Tibial nerve (tissue), 4 donors: ENCODE measurements around the gene PZP. TPM values are rescaled to one million over a fixed set of nuclear protein-coding genes. Genes with fewer than 3 reads are reported as not detected.
"Not testable (repeated sequence)": the region's sequence is repeated elsewhere in the genome, so short reads cannot be mapped to it uniquely, and the experiment has no call there.

Experiments used
- DNase-seq, 2 donors: peaks; one replicate each; pipeline ENCODE4 v3.0.0-alpha.2; 2019; ENCODE audit warnings: low spot score in 2 of 2
- H3K27ac ChIP-seq, 4 donors: fragments of 200-600 bp; sonication (generic) in 3 of 4; one replicate each; pipeline ENCODE4 v1.5.1; 2017 to 2019; ENCODE audit warnings: mild to moderate bottlenecking in 1 of 4
- H3K27me3 ChIP-seq, 2 donors: fragments of 200-600 bp; sonication (generic) in 1 of 2; one replicate each; pipeline versions ENCODE4 v1.5.1 to v1.6.0; 2017 to 2019
- H3K36me3 ChIP-seq, 3 donors: fragments of 200-600 bp; sonication (generic); one replicate each; pipeline ENCODE4 v1.5.1; 2018 to 2019
- H3K4me1 ChIP-seq, 4 donors: fragments of 200-600 bp; sonication (generic) in 3 of 4; one replicate each; pipeline ENCODE4 v1.5.1; 2017 to 2019
- H3K4me3 ChIP-seq, 4 donors: fragments of 200-600 bp; sonication (generic) in 3 of 4; one replicate each; pipeline ENCODE4 v1.5.1; 2017 to 2019; ENCODE audit warnings: mild to moderate bottlenecking in 1 of 4, moderate library complexity in 1 of 4
- H3K9me3 ChIP-seq, 4 donors: fragments of 200-600 bp; sonication (generic) in 3 of 4; one replicate each; pipeline ENCODE4 v1.5.1; 2017 to 2019
- EP300 ChIP-seq, 2 donors: sonication (generic); formaldehyde crosslinking; IDR thresholded peaks; one replicate each; pipeline ENCODE4 v1.6.1; 2017; ENCODE audit warnings: antibody characterized with exemption in 2 of 2, mild to moderate bottlenecking in 1 of 2
- POLR2A ChIP-seq, 2 donors: fragments of 450-650 bp; IDR thresholded peaks; one replicate each; pipeline ENCODE4 v1.6.1; 2017; ENCODE audit warnings: antibody characterized with exemption in 2 of 2, mild to moderate bottlenecking in 2 of 2, moderate library complexity in 2 of 2
- WGBS, 2 donors: methylation state at CpG; one replicate each; pipeline ENCODE4 v1.1.5; 2018; 5-methylcytosine and 5-hydroxymethylcytosine counted together
- total RNA-seq, 4 donors: library from RNA; depleted of rRNA; stranded (reverse); fragments of >200 nt; gene quantifications; one replicate each; pipeline ENCODE4 v1.1.0, GENCODE V29; 2016
- TF ChIP-seq, protein P1 (sequence below), 5 experiments: fragments of 200-600 bp in 3 of 5; fragments of 450-650 bp in 2 of 5; sonication (generic) in 3 of 5; IDR thresholded peaks; one replicate each; pipeline ENCODE4 v1.5.1; 2016 to 2019; ENCODE audit warnings: antibody characterized with exemption in 5 of 5, mild to moderate bottlenecking in 3 of 5, moderate library complexity in 2 of 5

Gene PZP
- total RNA-seq: under 1 TPM in 3 of 4 donors, not detected in 1; 0.22 to 0.59 (median 0.30) TPM

DNA sequence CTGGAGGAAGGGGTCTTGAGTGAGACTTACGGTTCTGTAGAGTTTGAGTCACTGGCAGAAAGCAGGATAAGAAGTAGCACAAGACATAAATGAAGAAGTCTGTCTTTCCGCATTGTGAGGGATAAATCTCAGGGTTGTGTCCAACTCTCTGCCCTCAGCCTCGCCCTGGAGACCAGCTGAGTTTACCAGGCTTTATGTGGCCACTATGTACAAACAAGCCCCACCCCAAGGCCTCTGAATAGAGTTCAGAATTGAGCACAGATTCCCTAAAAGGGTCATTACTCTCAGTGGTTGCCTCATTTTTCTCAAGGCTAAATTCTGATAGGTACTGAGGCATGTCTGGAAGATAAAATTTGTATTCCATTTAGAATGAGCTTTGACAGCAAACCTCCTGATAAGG is at the start of gene PZP:
Gene PZP, minus strand, starts transcription at position 167 of the 400 bp plus-strand sequence. Its CDS starts 54 bp downstream, at position 113.
- Histone ChIP-seq H3K36me3 (no peaks in the 10 kb centered on the region), H3K9me3 (no peaks in the 10 kb centered on the region)
- DNase-seq: no peak

DNA sequence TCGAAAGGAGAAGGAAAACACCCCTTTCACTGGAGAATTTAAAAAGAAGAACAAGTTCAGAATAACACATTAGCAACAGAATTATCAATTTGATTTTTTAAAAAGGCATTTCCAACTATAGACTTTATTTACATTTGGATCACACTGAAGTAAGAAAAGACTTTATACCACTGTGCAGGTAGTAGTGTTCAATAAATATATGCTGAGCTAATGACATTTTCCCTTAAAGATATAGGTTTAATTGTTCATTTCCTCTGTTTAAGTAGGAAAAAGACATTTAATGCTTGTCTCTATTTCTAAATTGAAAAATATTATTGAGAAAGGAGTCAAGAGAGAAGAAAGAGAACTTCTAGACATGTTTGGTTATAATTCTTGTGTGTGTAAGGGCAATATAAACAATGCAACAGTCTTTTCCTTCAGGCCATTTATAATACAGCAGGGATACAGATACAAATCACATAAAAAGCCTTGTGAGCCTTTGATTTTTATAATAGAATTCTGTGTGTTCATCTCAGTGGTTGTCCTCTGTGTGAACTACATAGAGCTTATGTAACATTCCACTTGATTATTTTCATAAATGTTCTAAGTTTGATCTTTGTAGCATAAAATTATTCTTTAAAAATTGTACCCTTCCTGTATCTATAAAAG is 48.7 kb upstream of the PZP start:
- no peaks in the 10 kb centered on the region for H3K36me3 ChIP-seq
- H3K4me1 ChIP-seq: peaks cover 0 to 14% (median 0%) of the 10 kb centered on the region in 4 donors
- WGBS, 2 donors: 42 to 45% methylated on average over 1 of the region's 1 CpG
- H3K4me3 ChIP-seq: no peak overlapping the region
- no peak for TF ChIP-seq POLR2A (IDR thresholded peaks at IDR 0.05)
- no peak overlapping the region for H3K27ac ChIP-seq
- no peaks in the 10 kb centered on the region for H3K27me3 ChIP-seq
- no peaks in the 10 kb centered on the region for H3K9me3 ChIP-seq
- DNase-seq: no peak

More for the DNA sequence above, at the start of gene PZP:
- no peaks in the 10 kb centered on the region for H3K4me1 ChIP-seq
- WGBS, 2 donors: 90 to 99% methylated on average over 3 of the region's 3 CpGs
- no peak within 1 kb of the TSS for H3K4me3 ChIP-seq
- H3K27ac ChIP-seq: no peak within 1 kb of the TSS
- H3K27me3 ChIP-seq: no peaks in the 10 kb centered on the region
- TF ChIP-seq, protein P1, sequence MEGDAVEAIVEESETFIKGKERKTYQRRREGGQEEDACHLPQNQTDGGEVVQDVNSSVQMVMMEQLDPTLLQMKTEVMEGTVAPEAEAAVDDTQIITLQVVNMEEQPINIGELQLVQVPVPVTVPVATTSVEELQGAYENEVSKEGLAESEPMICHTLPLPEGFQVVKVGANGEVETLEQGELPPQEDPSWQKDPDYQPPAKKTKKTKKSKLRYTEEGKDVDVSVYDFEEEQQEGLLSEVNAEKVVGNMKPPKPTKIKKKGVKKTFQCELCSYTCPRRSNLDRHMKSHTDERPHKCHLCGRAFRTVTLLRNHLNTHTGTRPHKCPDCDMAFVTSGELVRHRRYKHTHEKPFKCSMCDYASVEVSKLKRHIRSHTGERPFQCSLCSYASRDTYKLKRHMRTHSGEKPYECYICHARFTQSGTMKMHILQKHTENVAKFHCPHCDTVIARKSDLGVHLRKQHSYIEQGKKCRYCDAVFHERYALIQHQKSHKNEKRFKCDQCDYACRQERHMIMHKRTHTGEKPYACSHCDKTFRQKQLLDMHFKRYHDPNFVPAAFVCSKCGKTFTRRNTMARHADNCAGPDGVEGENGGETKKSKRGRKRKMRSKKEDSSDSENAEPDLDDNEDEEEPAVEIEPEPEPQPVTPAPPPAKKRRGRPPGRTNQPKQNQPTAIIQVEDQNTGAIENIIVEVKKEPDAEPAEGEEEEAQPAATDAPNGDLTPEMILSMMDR (IDR thresholded peaks at IDR 0.05): no peak
- TF ChIP-seq POLR2A (IDR thresholded peaks at IDR 0.05) (no peak), EP300 (IDR thresholded peaks at IDR 0.05) (no peak)

DNA sequence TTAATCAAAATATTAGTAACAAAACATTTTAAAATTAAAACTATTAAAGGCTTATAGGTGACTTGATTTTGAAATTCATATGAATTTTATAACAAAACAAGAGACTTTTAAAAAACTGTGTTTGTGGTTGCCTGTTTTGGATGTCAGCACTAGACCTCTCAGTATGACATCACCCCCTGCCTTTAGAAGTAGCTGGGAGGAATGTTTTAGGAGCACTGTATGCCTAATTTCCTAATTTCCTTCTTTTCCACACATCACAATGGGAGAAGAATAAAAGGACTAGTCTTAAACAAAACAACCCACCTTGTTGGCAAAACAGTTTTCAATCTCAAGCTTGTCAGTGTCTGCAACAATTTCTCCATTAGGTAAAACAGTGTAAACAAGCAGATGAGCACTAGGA is 48.1 kb upstream of the PZP start:
- Histone ChIP-seq H3K9me3 (no peaks in the 10 kb centered on the region), H3K4me3 (no peak overlapping the region), H3K4me1 (peaks cover 0 to 14% (median 0%) of the 10 kb centered on the region in 4 donors), H3K36me3 (no peaks in the 10 kb centered on the region), H3K27ac (no peak overlapping the region), H3K27me3 (no peaks in the 10 kb centered on the region)
- TF ChIP-seq EP300 (IDR thresholded peaks at IDR 0.05) (no peak), POLR2A (IDR thresholded peaks at IDR 0.05) (no peak)
- TF ChIP-seq, protein P1 (IDR thresholded peaks at IDR 0.05): no peak
- DNase-seq: no peak

DNA sequence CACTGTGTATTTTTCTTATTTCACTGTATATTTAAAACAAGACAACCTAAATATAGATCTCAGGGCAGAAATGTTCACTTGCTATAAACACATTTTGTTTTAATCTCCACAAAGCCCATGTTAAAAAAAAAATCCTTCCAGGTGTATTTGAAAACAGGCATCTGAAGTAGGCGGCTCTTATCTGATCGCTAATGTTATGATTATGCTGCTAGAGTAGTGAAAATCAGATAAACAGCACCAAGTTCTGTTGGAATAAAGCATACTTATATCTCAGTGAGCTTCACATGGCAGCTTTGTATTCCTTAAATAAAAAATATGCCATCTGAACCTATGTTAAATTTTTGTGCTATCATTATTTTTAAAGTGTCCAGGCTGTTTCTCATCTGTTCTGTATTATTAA is 47.6 kb upstream of the PZP start:
- peaks cover 0 to 14% (median 0%) of the 10 kb centered on the region in 4 donors for H3K4me1 ChIP-seq
- WGBS, 2 donors: 92 to 96% methylated on average over 2 of the region's 2 CpGs
- H3K27ac ChIP-seq: no peak overlapping the region
- H3K4me3 ChIP-seq: no peak overlapping the region
- no peak for TF ChIP-seq POLR2A (IDR thresholded peaks at IDR 0.05)
- TF ChIP-seq, protein P1 (IDR thresholded peaks at IDR 0.05): no peak
- no peak for TF ChIP-seq EP300 (IDR thresholded peaks at IDR 0.05)
- H3K9me3 ChIP-seq: no peaks in the 10 kb centered on the region
- no peaks in the 10 kb centered on the region for H3K36me3 ChIP-seq
- DNase-seq: no peak
- no peaks in the 10 kb centered on the region for H3K27me3 ChIP-seq

DNA sequence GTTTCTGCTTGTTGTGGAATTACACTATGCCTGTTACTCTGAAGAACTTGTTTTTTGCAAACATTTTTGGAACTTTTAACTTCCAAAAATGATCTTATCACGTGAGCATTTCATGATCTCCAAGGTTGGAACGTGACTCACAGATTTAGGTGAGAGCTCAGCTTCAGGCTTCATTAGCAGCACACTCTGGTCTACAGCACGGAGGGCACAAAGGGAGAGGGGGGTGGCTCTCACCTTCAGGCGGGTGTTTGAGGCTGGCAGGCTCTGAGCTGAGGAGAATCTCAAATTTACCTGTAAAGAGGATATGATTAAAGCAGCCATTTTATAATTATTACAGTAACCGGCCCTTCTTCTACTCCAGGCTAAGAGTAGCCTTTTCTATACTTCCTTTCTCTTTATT is 45.3 kb upstream of the PZP start:
- WGBS, 2 donors: 45 to 48% methylated on average over 5 of the region's 5 CpGs
- Histone ChIP-seq H3K4me3 (no peak overlapping the region), H3K36me3 (no peaks in the 10 kb centered on the region), H3K27ac (no peak overlapping the region), H3K9me3 (no peaks in the 10 kb centered on the region), H3K27me3 (no peaks in the 10 kb centered on the region), H3K4me1 (peaks cover 0 to 14% (median 0%) of the 10 kb centered on the region in 4 donors)
- TF ChIP-seq POLR2A (IDR thresholded peaks at IDR 0.05): no peak
- no peak for TF ChIP-seq EP300 (IDR thresholded peaks at IDR 0.05)
- TF ChIP-seq, protein P1 (IDR thresholded peaks at IDR 0.05): no peak
- DNase-seq: no peak

DNA sequence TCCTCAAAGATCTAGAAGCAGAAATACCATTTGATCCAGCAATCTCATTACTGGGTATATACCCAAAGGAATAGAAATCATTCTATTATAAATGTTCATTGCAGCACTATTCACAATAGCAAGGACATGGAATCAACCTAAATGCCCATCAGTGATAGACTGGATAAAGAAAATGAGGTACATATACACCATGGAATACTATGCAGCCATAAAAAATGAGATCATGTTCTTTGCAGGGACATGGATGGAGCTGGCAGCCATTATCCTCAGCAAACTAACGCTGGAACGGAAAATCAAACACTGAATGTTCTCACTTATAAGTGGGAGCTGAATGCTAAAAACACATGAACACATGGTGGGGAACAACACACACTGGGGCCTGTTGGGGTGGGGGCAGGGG is 44.6 kb upstream of the PZP start:
- DNase-seq, H3K4me3 ChIP-seq, H3K36me3 ChIP-seq, H3K27me3 ChIP-seq, H3K27ac ChIP-seq, H3K9me3 ChIP-seq: not testable (repeated sequence)
- WGBS, 2 donors: 89 to 92% methylated on average over 2 of the region's 2 CpGs
- peaks cover 0 to 14% (median 0%) of the 10 kb centered on the region in 4 donors for H3K4me1 ChIP-seq
